ENCODE measurements around the gene P4HA3.

P4HA3 gene

DNA sequence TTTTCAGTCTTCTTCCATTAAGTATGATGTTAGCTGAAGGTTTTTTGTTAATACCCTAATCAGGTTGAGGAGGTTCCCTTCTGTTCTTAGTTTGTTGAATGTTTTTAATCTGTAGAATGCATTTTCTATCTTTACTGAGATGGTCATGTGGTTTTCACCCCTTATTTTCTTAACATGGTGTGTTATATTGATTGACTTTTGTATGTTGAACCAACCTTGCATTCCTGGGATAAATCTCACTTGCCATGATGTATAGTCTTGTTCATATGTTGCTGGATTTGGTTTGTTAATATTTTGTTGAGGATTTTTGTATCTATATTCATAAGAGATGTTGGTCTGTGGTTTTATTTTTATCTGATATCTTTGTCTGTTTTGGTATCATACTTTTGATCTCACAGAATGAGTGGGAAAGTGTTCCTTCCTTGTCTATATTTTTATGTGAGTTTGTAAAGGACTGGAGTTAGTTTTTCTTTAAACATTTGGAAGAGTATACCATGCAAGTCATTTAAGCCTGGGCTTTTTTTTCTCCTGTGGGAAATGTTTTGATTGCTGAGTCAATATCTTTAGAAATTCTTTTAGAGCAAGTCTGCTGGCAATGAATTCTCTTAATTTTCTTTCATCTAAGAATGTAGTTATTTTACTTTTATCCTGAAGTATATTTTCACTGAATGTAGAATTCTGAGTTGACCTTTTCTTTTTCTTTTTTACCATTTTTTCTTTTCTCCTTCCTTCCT lies 5.5 kb upstream of the P4HA3 start:
- DNase-seq: peak in 1 of 3 experiments; percentile 13

GRCh38 chr11:74312326-74312725 lies 886 bp upstream of the P4HA3 start:
- DNase-seq: no peak

DNA sequence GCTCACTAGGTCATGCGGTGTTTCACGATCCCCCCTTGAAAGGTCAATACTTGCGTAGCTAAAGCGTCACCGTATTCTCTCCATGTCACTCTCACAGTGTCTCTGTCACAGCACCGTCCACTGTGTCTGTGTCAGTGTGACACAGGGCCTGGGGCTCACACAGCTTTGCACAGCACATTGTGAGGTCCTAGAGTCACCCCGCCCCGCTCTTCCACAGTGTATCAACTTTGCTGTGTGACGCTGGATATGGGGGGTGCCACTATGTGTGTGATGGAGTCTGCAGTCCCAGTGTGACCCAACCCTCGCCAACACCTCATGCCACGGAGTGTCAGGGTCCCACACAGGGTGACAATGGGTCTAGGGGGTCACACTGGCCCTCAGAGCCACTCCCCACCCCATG lies 583 bp downstream of the P4HA3 start:
- no peak for DNase-seq

DNA sequence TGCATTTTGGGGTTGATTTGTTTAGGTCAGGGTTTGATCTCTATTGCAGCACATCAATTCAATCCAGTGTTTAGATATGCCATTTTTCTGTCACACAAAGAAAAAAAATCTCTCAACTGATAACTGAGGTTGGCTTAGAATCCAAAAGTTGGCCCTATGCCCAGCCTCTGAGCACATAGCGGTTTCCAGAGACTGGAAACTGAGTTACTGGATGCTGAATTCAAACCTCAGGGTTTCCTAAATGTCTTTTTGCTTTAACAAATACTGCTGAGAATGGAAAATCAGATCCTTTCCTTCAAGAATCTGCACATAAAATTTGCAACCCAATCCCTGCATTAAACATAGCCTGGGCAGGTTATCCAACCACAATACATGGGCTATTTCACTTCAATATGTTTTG lies 4.0 kb downstream of the P4HA3 start:
- DNase-seq: no peak

DNA sequence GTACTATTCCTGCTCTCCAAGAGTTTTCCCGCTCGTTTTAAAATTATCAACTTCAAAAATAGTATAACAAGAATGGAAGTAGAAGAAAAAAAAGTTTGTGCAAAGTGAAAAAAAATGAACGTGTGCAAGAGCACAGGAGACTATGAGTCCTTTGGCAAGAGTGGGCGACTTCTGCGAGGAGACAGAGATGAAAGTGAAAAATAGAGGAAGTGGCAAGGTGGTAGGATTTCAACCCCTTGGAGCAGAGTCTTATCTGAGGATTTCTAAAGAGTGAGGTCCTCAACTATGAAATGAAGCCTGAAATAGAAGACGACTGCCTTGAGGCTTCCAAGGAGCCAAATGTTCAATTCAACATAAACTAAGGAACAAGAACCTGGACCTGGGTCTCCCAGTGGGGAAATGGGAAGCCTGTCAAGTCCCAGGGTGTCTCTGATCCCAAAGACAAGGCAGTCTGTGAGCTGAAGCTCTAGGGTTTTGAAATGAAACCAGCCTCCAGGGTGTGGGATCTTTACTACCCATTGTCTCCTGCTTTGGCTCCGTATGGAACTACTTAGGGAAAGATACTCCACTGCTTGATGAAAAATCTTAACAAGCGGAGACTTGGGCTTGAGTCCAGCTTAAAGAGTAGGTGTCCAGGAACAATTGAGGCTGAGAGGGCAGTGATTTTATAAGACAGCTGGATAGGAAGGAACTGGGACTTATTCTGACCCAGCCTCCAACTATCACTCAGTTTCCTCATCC lies 4.8 kb downstream of the P4HA3 start:
- no peak for DNase-seq

DNA sequence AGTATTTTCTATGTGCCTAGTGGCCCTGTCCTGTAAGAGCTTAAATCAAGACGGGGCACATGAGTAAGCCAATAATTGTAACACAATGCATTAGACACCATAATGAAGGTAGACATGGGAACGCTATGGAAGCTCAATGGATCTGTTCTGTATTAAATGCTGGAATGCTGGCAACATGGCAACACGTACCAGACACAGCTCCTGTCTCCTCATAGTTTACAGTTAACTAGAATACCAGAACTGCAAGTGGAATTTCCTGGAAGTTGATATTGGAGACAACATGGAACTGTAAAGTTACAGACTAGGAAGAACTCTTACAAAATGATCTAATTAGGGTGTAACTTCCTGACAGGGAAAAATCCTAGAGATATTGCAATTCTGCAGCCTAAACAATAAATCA lies 12.4 kb downstream of the P4HA3 start:
- no peak for DNase-seq

- no peak for DNase-seq
Measured at GRCh38 chr11:74297484-74297883, 14.0 kb downstream of the P4HA3 start.

- no peak for DNase-seq
Measured at GRCh38 chr11:74288911-74289310, 22.5 kb downstream of the P4HA3 start.

GRCh38 chr11:74288161-74288560 lies 23.3 kb downstream of the P4HA3 start:
- no peak for DNase-seq

DNA sequence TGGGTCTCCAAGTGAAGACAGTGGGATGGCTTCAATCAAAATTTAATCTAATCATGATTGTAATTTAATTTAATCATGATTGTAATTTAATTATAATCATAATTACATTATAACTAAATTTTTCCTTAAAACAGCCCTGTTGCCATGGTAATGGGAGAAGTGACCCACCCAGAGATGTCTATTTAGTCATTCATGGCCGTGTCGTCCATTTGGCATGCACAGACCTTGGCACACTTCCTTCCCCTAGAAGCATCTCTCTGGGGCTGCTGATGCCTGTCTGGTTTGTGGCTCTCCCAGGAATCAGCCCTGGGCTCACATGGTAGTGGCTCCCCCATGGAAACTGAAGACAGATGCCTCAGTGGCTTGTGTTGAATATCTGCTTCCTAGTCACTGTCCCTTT lies 27.0 kb downstream of the P4HA3 start:
- no peak for DNase-seq

DNA sequence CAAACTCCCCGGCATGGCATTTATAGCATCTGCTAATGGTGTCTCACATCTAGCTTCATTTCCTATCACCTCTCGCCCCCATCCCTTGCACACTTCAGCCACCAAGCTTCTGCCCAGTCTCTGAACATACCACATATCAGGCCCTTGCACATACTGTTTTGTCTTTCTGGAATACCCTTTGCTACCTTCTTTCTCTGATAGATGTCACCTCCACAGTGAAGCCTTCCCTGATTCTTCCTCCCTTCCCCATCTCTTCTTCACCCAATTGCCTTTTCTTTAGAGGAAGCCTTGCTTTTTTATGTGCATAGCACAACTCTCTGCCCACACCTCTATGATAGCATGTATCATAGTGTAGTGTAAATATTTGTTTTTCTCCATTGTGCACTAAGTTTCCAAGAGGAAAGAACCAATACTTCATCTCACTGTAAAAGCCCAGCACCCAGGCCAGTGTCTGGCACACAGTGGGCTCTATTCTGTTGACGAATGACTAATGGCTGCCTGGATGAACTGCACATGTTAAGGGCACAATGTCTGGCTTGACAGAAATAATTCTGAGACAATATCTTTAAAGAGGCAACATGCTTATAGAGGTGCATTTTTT lies 27.8 kb downstream of the P4HA3 start:
- DNase-seq: no peak

GRCh38 chr11:74282914-74283371 lies 28.5 kb downstream of the P4HA3 start:
- DNase-seq: peak in 1 of 3 experiments; percentile 24

DNA sequence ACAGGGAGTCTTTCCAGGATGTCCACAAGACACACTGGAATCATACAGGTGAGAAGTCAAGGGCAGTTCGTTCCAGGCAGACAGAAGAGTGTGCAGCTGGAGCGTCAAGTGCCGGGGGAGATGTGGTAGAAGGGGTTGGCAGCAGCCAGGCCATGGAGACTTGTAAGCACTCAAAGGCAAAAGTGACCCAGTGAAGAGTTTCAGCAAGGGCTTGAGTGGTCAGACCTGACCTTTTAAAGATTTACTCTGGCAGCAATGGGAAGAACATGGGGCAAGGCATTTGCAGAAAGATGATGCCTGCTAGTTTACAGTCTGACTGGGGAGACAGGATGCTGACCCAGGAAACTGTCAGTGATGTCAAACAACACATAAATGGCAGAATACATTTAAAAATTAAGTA lies 29.0 kb downstream of the P4HA3 start:
- DNase-seq: no peak

GRCh38 chr11:74280494-74280893 lies 30.9 kb downstream of the P4HA3 start:
- no peak for DNase-seq

DNA sequence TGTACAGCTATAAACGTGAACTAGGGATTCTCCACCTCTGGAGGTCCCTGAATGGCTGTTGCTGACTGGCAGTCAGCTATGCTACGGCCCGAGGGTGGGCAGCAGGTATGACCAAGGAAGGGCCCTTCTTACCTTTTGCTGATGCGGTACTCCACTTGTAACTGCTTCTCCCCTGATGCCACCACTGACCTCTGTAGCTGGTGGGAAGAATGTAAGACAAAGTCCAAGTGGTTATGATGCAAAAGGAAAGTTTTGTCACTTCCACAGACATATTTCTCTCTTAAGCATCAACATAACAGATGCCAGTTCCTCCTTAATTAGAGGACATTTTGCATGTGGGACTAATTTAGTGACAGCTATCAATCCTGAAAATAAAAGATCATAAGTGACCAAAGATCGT lies 32.2 kb downstream of the P4HA3 start:
- DNase-seq: no peak

DNA sequence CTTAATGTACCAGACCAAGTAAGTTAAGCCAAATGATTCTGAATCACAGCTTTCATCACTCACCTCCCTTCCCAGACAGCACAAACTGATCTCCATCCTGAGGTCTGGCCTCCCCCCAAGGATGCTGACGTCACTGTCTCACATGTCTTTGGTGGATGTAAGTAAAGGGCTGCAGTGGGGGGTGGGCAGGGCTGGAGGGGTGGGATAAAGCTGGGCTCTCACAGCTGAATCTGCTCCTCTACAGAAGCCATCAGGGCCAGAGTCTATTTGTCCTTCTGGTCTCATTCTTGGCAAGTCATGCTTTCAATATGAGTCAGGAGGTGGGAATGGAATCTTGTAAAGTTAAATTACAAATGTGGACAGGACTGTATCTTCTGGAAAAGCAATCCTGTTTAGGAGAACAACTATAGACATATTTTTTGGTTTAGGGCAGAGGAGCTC lies 32.7 kb downstream of the P4HA3 start:
- DNase-seq: no peak

- no peak for DNase-seq
Measured at GRCh38 chr11:74278103-74278502, 33.3 kb downstream of the P4HA3 start.

DNA sequence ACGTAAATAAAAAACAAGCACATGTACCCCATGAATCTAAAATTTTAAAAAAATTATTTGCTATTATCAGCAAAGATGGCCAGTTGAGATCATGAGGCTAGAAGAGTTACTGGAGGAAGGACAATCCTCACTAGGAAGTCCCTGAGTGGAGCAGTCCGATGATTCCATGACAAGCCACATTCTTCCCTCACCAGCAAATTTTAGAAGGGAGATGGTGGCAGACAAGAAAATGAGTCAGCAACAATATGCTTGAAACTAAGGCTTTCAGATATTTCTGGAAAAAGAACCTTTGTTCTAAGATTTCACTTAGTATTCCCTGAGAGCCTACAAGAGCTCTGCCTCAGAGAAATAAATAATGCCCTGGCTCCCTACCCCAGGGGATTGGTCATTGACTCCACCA lies 34.9 kb downstream of the P4HA3 start:
- no peak for DNase-seq

GRCh38 chr11:74272276-74272675 lies 39.2 kb downstream of the P4HA3 start:
- DNase-seq: no peak

GRCh38 chr11:74269161-74269811 lies 42.2 kb downstream of the P4HA3 start:
- no peak for DNase-seq

- peak in 1 of 3 experiments; percentile 38 for DNase-seq
Measured at GRCh38 chr11:74268456-74268855, 43.0 kb downstream of the P4HA3 start.

DNA sequence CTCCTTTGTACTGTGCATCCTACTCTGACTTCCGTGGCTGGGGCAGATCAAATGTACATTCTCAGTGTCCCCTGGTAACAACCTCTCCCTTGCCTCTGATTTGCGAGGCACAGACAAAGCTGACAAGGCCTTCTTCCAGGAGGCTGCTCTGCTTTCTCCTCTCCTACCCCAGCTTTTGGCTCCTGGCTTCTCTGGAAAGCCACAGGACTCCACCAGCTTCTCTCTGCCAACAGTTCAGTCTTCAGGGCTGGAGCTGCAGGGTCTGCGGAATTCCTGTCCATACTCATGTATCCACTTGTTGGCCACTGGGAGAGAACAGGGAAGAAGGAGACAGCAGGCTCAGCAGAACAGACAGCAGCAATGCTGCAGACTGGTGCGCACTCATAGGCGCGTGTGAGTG lies 44.4 kb downstream of the P4HA3 start:
- DNase-seq: no peak

DNA sequence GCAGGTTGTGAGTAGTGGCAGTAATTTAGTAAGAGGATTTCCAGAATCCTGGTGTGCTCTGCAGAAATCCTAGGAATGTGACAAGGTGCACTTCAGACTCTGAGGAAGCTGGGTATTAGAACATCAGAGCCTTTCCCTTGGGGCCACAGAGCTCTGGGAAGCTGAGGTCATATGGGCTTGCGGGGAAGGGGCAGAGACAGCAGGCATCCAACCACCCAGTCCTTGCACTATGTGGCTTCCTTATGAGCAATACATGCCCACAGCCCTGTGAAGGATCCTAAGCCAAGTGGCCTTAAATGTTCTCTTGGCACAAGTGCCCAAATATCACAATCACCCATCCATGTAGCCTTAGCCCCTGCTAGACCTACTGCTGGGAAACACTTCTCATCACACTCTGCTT lies 46.2 kb downstream of the P4HA3 start:
- DNase-seq: no peak

DNA sequence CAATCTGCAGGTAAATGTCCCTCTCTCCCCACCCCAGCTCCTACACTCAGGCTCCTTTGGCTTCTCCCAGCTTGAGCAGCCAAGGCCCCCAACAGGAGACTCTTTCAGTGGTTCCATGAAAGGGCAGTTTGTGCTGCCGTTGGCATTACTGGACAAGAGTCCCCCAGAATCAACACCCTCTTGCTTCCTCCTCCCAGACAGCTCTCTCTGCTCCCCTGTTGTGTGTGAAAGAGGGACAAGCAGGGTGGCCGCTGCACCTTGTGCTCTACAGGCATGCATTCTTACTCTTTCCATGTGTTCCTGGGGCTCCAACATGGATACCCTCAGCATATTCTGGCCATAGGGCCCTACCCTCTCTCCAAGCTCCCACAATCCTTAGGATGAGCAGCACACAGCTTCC lies 48.7 kb downstream of the P4HA3 start:
- DNase-seq: no peak
